Measurements from ENCODE around the gene ACOT11. TPM values are rescaled to one million over a fixed set of nuclear protein-coding genes. Genes with fewer than 3 reads are reported as not detected.

The ACOT11 gene
- polyA plus RNA-seq, 1 donor (not counting 4 experiments of a cell fraction or from before 2014, with no cell fraction given) = 3.4 TPM

DNA sequence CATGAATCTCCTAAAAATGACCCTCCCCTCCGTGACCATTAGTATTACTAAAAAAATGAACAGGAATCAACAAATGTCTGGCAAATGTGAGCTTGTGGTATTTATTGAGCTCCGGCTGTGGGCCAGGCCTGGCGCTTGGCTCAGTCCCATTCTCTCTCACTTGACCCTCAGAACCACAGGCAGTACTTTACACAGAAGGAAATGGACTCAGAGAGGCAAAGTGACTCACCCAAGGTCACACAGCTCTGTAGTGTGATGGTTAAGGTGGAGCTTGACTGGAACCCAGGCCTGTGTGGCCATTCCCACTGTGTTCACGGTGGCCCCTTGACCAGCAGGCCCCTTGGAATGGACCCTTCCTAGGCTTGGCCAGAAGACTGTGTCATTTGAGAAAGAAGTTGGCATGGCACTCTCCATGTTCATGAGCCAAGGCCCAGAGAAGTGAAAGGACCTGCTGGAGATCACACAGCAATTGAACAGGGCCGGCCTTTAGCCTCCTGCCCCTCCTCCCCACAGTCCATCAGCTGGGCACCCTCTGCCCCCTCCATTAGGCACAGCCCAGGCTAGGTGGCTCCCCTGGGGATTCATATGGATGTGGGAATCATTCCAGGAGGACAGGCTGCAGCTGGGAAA lies 43.2 kb downstream of the ACOT11 start:
- Histone ChIP-seq H4K20me1 (ENCODE audit: control insufficient read depth, extremely low read depth, insufficient read depth, low read length) (no peaks in the 10 kb centered on the region), H3K4me1 (ENCODE audit: control insufficient read depth, extremely low read depth, insufficient read depth, low read length) (no peaks in the 10 kb centered on the region), H3K36me3 (ENCODE audit: control insufficient read depth in 2 of 2, extremely low read depth in 1 of 2, insufficient read depth in 2 of 2, low read length in 2 of 2) (no peaks in the 10 kb centered on the region), H3K9me3 (ENCODE audit: control insufficient read depth, low read depth, low read length) (no peaks in the 10 kb centered on the region), H3K79me2 (ENCODE audit: control insufficient read depth, insufficient read depth, low read length) (no peaks in the 10 kb centered on the region), H2AFZ (ENCODE audit: control insufficient read depth, low read length) (no peak overlapping the region), H3K27ac (ENCODE audit: control insufficient read depth, insufficient read depth, low read length) (no peak overlapping the region), H3K9me1 (ENCODE audit: control insufficient read depth, extremely low read depth, insufficient read depth, low read length) (no peaks in the 10 kb centered on the region), H3K9ac (ENCODE audit: control insufficient read depth, extremely low read depth, insufficient read depth, low read length) (no peak overlapping the region), H3K4me3 (ENCODE audit: control insufficient read depth in 2 of 3, extremely low read depth in 1 of 3, insufficient read depth in 2 of 3, low read depth in 1 of 3, low read length in 3 of 3) (no peak overlapping the region), H3K4me2 (ENCODE audit: control insufficient read depth, extremely low read depth, insufficient read depth, low read depth, low read length) (no peak overlapping the region), H3K27me3 (ENCODE audit: control insufficient read depth, extremely low read depth, insufficient read depth, low read length) (no peaks in the 10 kb centered on the region)
- dilution Hi-C loops (cut with MboI; ENCODE audit: extremely low pct_ligation_motif_present, low sequenced_read_pairs) = no loop called here
- no peak for TF ChIP-seq EZH2 (IDR thresholded peaks at IDR 0.05; ENCODE audit: low read length)
- TF ChIP-seq, protein P1, sequence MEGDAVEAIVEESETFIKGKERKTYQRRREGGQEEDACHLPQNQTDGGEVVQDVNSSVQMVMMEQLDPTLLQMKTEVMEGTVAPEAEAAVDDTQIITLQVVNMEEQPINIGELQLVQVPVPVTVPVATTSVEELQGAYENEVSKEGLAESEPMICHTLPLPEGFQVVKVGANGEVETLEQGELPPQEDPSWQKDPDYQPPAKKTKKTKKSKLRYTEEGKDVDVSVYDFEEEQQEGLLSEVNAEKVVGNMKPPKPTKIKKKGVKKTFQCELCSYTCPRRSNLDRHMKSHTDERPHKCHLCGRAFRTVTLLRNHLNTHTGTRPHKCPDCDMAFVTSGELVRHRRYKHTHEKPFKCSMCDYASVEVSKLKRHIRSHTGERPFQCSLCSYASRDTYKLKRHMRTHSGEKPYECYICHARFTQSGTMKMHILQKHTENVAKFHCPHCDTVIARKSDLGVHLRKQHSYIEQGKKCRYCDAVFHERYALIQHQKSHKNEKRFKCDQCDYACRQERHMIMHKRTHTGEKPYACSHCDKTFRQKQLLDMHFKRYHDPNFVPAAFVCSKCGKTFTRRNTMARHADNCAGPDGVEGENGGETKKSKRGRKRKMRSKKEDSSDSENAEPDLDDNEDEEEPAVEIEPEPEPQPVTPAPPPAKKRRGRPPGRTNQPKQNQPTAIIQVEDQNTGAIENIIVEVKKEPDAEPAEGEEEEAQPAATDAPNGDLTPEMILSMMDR (optimal IDR thresholded peaks at IDR 0.05 in 1 of 3, IDR thresholded peaks at IDR 0.05 in 1 of 3, conservative IDR thresholded peaks at IDR 0.05 in 1 of 3; ENCODE audit: extremely low read depth in 1 of 3, insufficient read depth in 2 of 3, low read length in 3 of 3) = no peak
- DNase-seq (ENCODE audit: low read depth, low spot score) = no peak
- no peak for FAIRE-seq

DNA sequence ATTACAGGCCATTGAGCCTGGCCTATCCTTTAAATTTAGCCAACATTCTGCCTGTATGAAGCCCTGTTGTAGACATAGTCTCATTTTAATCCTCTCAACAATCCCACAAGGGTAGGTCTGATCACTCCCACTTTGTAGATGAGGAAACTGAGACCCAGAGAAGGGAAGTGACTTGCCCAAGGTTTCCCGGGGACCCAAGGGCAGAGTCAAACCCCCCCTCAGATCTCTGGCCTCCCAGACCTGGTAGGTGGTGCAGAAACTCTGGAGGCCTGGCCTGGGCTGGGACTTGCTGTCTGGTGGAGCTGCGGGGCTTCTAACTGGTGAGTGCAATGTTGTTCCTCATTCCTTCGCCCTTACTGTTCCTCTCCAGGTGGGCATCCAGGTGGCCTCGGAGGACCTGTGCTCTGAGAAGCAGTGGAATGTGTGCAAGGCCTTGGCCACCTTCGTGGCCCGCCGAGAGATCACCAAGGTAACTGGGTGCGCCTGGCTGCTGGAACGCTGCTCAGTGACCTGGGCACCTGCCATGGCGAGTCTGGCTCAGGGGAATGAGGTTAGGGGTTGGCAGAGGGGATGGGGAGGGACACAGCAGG lies 45.6 kb downstream of the ACOT11 start:
- FAIRE-seq (no peak), DNase-seq (ENCODE audit: low read depth, low spot score) (no peak)
- H2AFZ ChIP-seq (ENCODE audit: control insufficient read depth, low read length) = no peak overlapping the region
- H3K9me3 ChIP-seq (ENCODE audit: control insufficient read depth, low read depth, low read length) = no peaks in the 10 kb centered on the region
- no peak overlapping the region for H3K9ac ChIP-seq (ENCODE audit: control insufficient read depth, extremely low read depth, insufficient read depth, low read length)
- TF ChIP-seq, protein P1 (optimal IDR thresholded peaks at IDR 0.05 in 1 of 3, IDR thresholded peaks at IDR 0.05 in 1 of 3, conservative IDR thresholded peaks at IDR 0.05 in 1 of 3; ENCODE audit: extremely low read depth in 1 of 3, insufficient read depth in 2 of 3, low read length in 3 of 3) = no peak
- no peak for TF ChIP-seq EZH2 (IDR thresholded peaks at IDR 0.05; ENCODE audit: low read length)
- dilution Hi-C loops (cut with MboI; ENCODE audit: extremely low pct_ligation_motif_present, low sequenced_read_pairs) = no loop called here
- no peak overlapping the region for H3K4me3 ChIP-seq (ENCODE audit: control insufficient read depth in 2 of 3, extremely low read depth in 1 of 3, insufficient read depth in 2 of 3, low read depth in 1 of 3, low read length in 3 of 3)
- no peak overlapping the region for H3K27ac ChIP-seq (ENCODE audit: control insufficient read depth, insufficient read depth, low read length)
- no peaks in the 10 kb centered on the region for H3K79me2 ChIP-seq (ENCODE audit: control insufficient read depth, insufficient read depth, low read length)
- no peaks in the 10 kb centered on the region for H3K36me3 ChIP-seq (ENCODE audit: control insufficient read depth in 2 of 2, extremely low read depth in 1 of 2, insufficient read depth in 2 of 2, low read length in 2 of 2)
- H3K27me3 ChIP-seq (ENCODE audit: control insufficient read depth, extremely low read depth, insufficient read depth, low read length) = no peaks in the 10 kb centered on the region
- H3K4me2 ChIP-seq (ENCODE audit: control insufficient read depth, extremely low read depth, insufficient read depth, low read depth, low read length) = no peak overlapping the region
- H3K4me1 ChIP-seq (ENCODE audit: control insufficient read depth, extremely low read depth, insufficient read depth, low read length) = no peaks in the 10 kb centered on the region
- no peaks in the 10 kb centered on the region for H4K20me1 ChIP-seq (ENCODE audit: control insufficient read depth, extremely low read depth, insufficient read depth, low read length)
- no peaks in the 10 kb centered on the region for H3K9me1 ChIP-seq (ENCODE audit: control insufficient read depth, extremely low read depth, insufficient read depth, low read length)
